GM19468 (cell line): ENCODE results near the gene WDR91.

Experiments
- ATAC-seq: cut with Tn5 transposase; IDR thresholded peaks from one replicate; pipeline ENCODE4 v1.9.1; 2021; ENCODE audit warnings: mild to moderate bottlenecking, moderate library complexity, moderate number of reproducible peaks; ENCODE audit not compliant: unreplicated experiment; ENCODE audit errors: extremely low read depth

The WDR91 gene

GRCh38 chr7:135211179-135211945, at the start of gene WDR91:
Gene WDR91 (minus strand): TSS chr7:135211526. CDS start chr7:135211502, 24 bp downstream.
- ATAC-seq: peak; percentile 58

- no peak for ATAC-seq
Measured at GRCh38 chr7:135260470-135260869, 49.1 kb upstream of the WDR91 start.

GRCh38 chr7:135259702-135260101, 48.4 kb upstream of the WDR91 start:
- ATAC-seq: no peak

- ATAC-seq: no peak
Measured at GRCh38 chr7:135258585-135258984, 47.3 kb upstream of the WDR91 start.

GRCh38 chr7:135257790-135258189, 46.5 kb upstream of the WDR91 start:
- ATAC-seq: no peak

GRCh38 chr7:135253851-135254771, 42.8 kb upstream of the WDR91 start:
- ATAC-seq: no peak

- no peak for ATAC-seq
Measured at GRCh38 chr7:135251496-135252391, 40.4 kb upstream of the WDR91 start.

GRCh38 chr7:135248546-135248945, 37.2 kb upstream of the WDR91 start:
- ATAC-seq: no peak

- ATAC-seq: no peak
Measured at GRCh38 chr7:135247746-135248471, 36.6 kb upstream of the WDR91 start.

- no peak for ATAC-seq
Measured at GRCh38 chr7:135246191-135246825, 35.0 kb upstream of the WDR91 start.

- ATAC-seq: no peak
Measured at GRCh38 chr7:135245226-135246190, 34.2 kb upstream of the WDR91 start.

- no peak for ATAC-seq
Measured at GRCh38 chr7:135242096-135242684, 30.9 kb upstream of the WDR91 start.

GRCh38 chr7:135240441-135240840, 29.1 kb upstream of the WDR91 start:
- no peak for ATAC-seq

GRCh38 chr7:135239263-135239662, 27.9 kb upstream of the WDR91 start:
- ATAC-seq: no peak

- ATAC-seq: no peak
Measured at GRCh38 chr7:135238112-135238744, 26.9 kb upstream of the WDR91 start.

GRCh38 chr7:135236727-135237126, 25.4 kb upstream of the WDR91 start:
- peak; percentile 73 for ATAC-seq

- no peak for ATAC-seq
Measured at GRCh38 chr7:135235841-135236240, 24.5 kb upstream of the WDR91 start.
